Kidney (tissue), 14 donors: ENCODE data around the gene OR4D11. TPM values are rescaled to one million over a fixed set of nuclear protein-coding genes. Genes with fewer than 3 reads are reported as not detected.
"Not testable (repeated sequence)": the region's sequence is repeated elsewhere in the genome, so short reads cannot be mapped to it uniquely, and the experiment has no call there.

ENCODE experiments used
- DNase-seq, 5 donors: peaks; one replicate each; pipeline ENCODE4 v3.0.0-alpha.2; 2013 to 2020
- FAIRE-seq: peaks from 2 replicates; lab custom pipeline; 2012; peaks lifted over from hg19 to GRCh38; lab: Jason Lieb, UNC
- H3K27ac ChIP-seq, 2 donors: one replicate each; pipeline ENCODE4 v1.7.0; 2013; ENCODE audit warnings: low read depth in 2 of 2, low read length in 2 of 2, inconsistent platforms in 1 of 2
- H3K27me3 ChIP-seq: one replicate; pipeline ENCODE4 v1.7.1; 2013; ENCODE audit warnings: low read length, inconsistent platforms; ENCODE audit not compliant: control insufficient read depth, insufficient read depth
- H3K36me3 ChIP-seq, 3 donors: one replicate each; pipeline versions ENCODE4 v1.7.0 to v1.7.1; 2013; ENCODE audit warnings: low read length in 3 of 3, control low read depth in 1 of 3, inconsistent platforms in 1 of 3; ENCODE audit not compliant: insufficient read depth in 3 of 3, control insufficient read depth in 2 of 3
- H3K4me1 ChIP-seq, 3 donors: one replicate each; pipeline versions ENCODE4 v1.7.0 to v1.7.1; 2013; ENCODE audit warnings: low read length in 3 of 3, inconsistent platforms in 1 of 3, low read depth in 1 of 3; ENCODE audit not compliant: control insufficient read depth in 2 of 3, insufficient read depth in 2 of 3
- H3K4me3 ChIP-seq, 3 donors: one replicate each; pipeline versions ENCODE4 v1.7.0 to v1.8.1; 2013; ENCODE audit warnings: low read length in 3 of 3, control low read depth in 1 of 3, inconsistent platforms in 1 of 3
- H3K9ac ChIP-seq, 3 donors: one replicate each; pipeline versions ENCODE4 v1.7.0 to v1.7.1; 2013; ENCODE audit warnings: low read length in 3 of 3, control low read depth in 1 of 3, inconsistent platforms in 1 of 3
- H3K9me3 ChIP-seq, 3 donors: one replicate each; pipeline versions ENCODE4 v1.7.0 to v1.7.1; 2013; ENCODE audit warnings: low read length in 3 of 3, control low read depth in 1 of 3, inconsistent platforms in 1 of 3; ENCODE audit not compliant: control insufficient read depth in 2 of 3, insufficient read depth in 1 of 3
- CTCF ChIP-seq: IDR thresholded peaks from 3 replicates; pipeline ENCODE4 v1.5.1; 2012; ENCODE audit warnings: mild to moderate bottlenecking, moderate library complexity, borderline replicate concordance; ENCODE audit not compliant: insufficient read depth; ENCODE audit errors: extremely low read depth
- intact Hi-C: fragments of 100-400 bp; cut with DNase I; formaldehyde crosslinking; loops from one replicate; pipeline ENCODE4 v1.11.1; 2022
- polyA plus RNA-seq: library from polyadenylated mRNA; stranded (reverse); fragments of 350-450 nt; fragmentation: Illumina TruSeq; extraction: RNeasy Lipid Tissue Mini Kit (QIAGEN cat#74804); gene quantifications from one replicate; pipeline ENCODE4 v1.2.3, GENCODE V29; 2014; ENCODE audit warnings: low read depth, low replicate concordance; ENCODE audit not compliant: insufficient read depth
- total RNA-seq: library from RNA; stranded (reverse); fragmentation: NEBNext Ultra II Directional; extraction: Animal tissue kit (Norgen Biotek cat#: 25700); gene quantifications from one replicate; pipeline ENCODE4 v1.2.1, GENCODE V29; 2021
- donor health status: control.
- donor health status: control.
- donor health status: control.
- donor health status: control.
- donor health status: control.
- donor health status: DM: yes; HTN: yes; CAD: no.
- donor health status: Normal renal cell carcinoma (clear cell type).

Gene OR4D11
- total and polyA plus RNA-seq, 2 donors from 2014 or later: not detected

GRCh38 chr11:59544869-59545178 lies 41.4 kb downstream of the OR4D11 start:
- Histone ChIP-seq H3K4me1 (no peaks in the 10 kb centered on the region), H3K27me3 (no peaks in the 10 kb centered on the region), H3K4me3 (no peak overlapping the region), H3K9ac (no peak overlapping the region), H3K9me3 (no peaks in the 10 kb centered on the region), H3K36me3 (no peaks in the 10 kb centered on the region), H3K27ac (no peak overlapping the region)
- FAIRE-seq (no peak), DNase-seq (no peak)
- intact Hi-C loops: no loop called here
- no peak for TF ChIP-seq CTCF

DNA sequence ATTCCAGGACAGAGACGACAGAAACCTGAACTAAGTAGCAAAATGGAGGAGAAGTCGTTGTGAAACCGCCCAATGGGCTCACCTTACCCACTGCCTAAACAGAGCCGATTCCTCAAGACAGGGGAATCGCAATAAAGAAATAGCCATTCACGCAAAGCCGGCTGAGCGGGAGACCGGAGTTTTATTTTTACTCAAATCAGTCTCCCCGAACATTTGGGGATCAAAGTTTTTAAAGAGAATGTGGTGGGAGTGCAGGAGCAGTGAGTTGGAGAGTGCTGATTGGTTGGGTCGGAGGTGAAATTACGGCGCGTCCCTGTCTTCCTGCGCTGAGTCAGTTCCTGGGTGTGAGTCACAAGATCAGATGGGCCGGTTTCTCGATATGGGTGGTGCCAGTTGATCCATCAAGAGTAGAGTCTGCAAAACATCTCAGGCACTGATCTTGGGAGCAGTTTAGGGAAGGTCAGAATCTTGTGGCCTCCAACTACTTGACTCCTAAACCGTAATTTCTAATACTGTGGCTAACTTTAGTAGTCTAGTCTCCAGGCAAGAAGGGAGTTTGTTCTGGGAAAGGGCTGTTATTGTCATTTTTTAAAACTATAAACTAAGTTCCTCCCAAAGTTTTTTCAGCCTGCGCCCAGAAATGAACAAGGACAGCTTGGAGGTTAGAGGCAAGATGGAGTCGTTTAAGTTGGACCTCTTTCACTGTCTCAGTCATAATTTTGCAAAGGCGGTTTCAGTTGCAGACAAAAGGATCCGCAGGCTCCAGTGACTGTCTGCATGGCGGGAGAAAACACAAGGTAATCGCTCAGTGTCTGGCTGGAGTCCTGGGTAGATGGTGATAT lies 42.0 kb downstream of the OR4D11 start:
- Histone ChIP-seq H3K9ac (no peak overlapping the region), H3K4me3 (no peak overlapping the region), H3K9me3 (no peaks in the 10 kb centered on the region), H3K36me3 (no peaks in the 10 kb centered on the region), H3K27ac (no peak overlapping the region), H3K27me3 (no peaks in the 10 kb centered on the region), H3K4me1 (no peaks in the 10 kb centered on the region)
- DNase-seq: no peak
- TF ChIP-seq CTCF: no peak
- intact Hi-C loops: no loop called here
- FAIRE-seq: no peak

DNA sequence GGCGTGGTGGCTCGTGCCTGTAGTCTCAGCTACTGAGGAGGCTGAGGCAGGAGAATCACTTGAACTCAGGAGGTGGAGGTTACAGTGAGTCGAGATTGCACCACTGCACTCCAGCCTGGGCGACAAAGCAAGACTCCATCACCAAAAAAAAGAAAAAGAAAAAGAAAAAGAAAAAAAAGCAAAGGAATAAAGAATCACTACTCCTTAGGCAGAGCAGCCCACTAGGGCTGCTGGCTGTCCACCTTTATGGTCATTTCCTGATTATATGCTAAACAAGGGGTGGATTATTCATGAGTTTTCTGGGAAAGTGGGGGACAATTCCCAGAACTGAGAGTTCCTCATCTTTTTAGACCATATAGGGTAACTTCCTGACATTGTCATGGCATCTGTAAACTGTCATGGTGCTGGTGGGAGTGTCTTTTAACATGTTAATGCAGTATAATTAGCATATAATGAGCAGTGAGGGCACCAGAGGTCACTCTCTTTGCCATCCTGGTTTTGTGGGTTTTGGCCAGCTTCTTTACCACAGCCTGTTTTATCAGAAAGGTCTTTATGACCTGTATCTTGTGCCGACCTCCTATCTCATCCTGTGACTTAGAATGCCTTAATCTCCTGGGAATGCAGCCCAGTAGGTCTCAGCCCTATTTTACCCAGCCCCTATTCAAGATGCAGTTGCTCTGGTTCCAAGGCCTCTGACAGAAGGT lies 44.4 kb downstream of the OR4D11 start:
- FAIRE-seq, intact Hi-C loops, H3K4me1 ChIP-seq, H3K27ac ChIP-seq, H3K4me3 ChIP-seq, H3K36me3 ChIP-seq, DNase-seq, H3K27me3 ChIP-seq, H3K9ac ChIP-seq, H3K9me3 ChIP-seq: not testable (repeated sequence)

- H3K27me3 ChIP-seq: no peaks in the 10 kb centered on the region
- H3K9me3 ChIP-seq: no peaks in the 10 kb centered on the region
- intact Hi-C loops: no loop called here
- H3K4me1 ChIP-seq: no peaks in the 10 kb centered on the region
- no peak for TF ChIP-seq CTCF
- H3K4me3 ChIP-seq: no peak overlapping the region
- no peak overlapping the region for H3K27ac ChIP-seq
- no peaks in the 10 kb centered on the region for H3K36me3 ChIP-seq
- FAIRE-seq (no peak), DNase-seq (no peak)
- no peak overlapping the region for H3K9ac ChIP-seq
Measured at GRCh38 chr11:59548309-59548656, 44.9 kb downstream of the OR4D11 start.
